Measurements from ENCODE around the gene CYP3A7. TPM values are rescaled to one million over a fixed set of nuclear protein-coding genes. Genes with fewer than 3 reads are reported as not detected.

The CYP3A7 gene
- total RNA-seq, 6 donors from 2014 or later, result 0.69 to 1.7 (median 1.1) TPM; not detected in 1

DNA sequence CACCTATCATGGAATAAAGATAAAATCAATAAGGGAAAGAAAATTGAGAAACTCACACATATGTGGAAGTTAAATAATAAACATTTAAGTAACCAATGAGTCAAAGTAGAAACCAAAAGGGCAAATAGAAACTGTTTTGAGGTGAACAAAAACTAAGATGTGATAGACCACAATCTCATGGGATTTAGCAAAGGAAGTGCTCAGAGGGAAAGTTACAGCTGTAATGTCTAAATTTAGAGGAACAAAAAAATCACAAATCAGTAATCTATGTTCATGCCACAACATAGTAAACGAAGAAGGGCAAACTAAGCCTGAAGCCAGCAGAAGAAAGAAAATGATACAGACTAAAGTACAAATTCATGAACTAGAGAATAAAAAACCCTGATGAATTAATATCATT, 32.7 kb upstream of the CYP3A7 start:
- 59 to 70% methylated on average over 1 of the region's 1 CpG for WGBS, 2 donors
- no peak overlapping the region for H3K4me3 ChIP-seq
- no peaks in the 10 kb centered on the region for H3K9me3 ChIP-seq
- no peaks in the 10 kb centered on the region for H3K36me3 ChIP-seq
- H3K4me1 ChIP-seq, result no peaks in the 10 kb centered on the region
- H3K27me3 ChIP-seq, result no peaks in the 10 kb centered on the region
- ATAC-seq (ENCODE audit: low FRiP score in 2 of 2) (no peak), DNase-seq (no peak)
- TF ChIP-seq, protein P1, sequence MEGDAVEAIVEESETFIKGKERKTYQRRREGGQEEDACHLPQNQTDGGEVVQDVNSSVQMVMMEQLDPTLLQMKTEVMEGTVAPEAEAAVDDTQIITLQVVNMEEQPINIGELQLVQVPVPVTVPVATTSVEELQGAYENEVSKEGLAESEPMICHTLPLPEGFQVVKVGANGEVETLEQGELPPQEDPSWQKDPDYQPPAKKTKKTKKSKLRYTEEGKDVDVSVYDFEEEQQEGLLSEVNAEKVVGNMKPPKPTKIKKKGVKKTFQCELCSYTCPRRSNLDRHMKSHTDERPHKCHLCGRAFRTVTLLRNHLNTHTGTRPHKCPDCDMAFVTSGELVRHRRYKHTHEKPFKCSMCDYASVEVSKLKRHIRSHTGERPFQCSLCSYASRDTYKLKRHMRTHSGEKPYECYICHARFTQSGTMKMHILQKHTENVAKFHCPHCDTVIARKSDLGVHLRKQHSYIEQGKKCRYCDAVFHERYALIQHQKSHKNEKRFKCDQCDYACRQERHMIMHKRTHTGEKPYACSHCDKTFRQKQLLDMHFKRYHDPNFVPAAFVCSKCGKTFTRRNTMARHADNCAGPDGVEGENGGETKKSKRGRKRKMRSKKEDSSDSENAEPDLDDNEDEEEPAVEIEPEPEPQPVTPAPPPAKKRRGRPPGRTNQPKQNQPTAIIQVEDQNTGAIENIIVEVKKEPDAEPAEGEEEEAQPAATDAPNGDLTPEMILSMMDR (IDR thresholded peaks at IDR 0.05), result no peak
- TF ChIP-seq POLR2AphosphoS5 (IDR thresholded peaks at IDR 0.05), result no peak
- no peak for TF ChIP-seq POLR2A (IDR thresholded peaks at IDR 0.05)
- TF ChIP-seq EP300 (IDR thresholded peaks at IDR 0.05), result no peak
- no peak overlapping the region for H3K27ac ChIP-seq

DNA sequence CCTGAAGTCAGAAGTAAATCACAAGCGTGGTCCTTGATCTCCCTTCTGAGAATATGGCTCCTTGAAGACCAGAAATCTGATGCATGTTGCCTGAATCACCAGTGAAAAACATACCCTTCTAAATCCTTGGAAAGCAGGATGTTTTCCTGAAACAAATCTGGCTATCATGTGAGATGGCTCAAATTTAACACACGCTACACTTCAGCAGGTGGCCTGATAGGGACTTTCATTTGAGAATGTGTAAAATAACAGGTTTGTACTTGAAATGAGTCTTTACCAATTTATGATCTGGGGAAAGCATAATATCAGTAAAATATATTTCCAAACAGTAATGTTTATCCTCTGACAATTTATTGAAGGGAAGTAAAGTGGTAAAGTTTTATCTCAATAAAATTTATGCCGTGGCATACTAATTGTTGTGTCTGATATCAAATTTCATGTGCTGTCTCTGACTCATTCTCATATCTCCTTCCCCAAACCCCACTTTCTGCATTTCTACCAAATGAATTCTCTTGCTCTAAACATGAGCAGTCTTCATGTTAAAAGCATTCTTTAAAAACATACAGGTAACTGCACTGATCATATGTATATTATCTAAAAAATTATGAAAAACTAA, 31.6 kb upstream of the CYP3A7 start:
- no peak for TF ChIP-seq POLR2AphosphoS5 (IDR thresholded peaks at IDR 0.05)
- no peak for TF ChIP-seq EP300 (IDR thresholded peaks at IDR 0.05)
- TF ChIP-seq POLR2A (IDR thresholded peaks at IDR 0.05), result no peak
- TF ChIP-seq, protein P1 (IDR thresholded peaks at IDR 0.05), result no peak
- no peak for DNase-seq
- no peak overlapping the region for H3K27ac ChIP-seq
- no peaks in the 10 kb centered on the region for H3K9me3 ChIP-seq
- H3K36me3 ChIP-seq, result no peaks in the 10 kb centered on the region
- H3K4me3 ChIP-seq, result no peak overlapping the region
- no peaks in the 10 kb centered on the region for H3K27me3 ChIP-seq
- 90 to 96% methylated on average over 3 of the region's 3 CpGs for WGBS, 2 donors
- ATAC-seq (ENCODE audit: low FRiP score in 2 of 2), result no peak
- H3K4me1 ChIP-seq, result no peaks in the 10 kb centered on the region

DNA sequence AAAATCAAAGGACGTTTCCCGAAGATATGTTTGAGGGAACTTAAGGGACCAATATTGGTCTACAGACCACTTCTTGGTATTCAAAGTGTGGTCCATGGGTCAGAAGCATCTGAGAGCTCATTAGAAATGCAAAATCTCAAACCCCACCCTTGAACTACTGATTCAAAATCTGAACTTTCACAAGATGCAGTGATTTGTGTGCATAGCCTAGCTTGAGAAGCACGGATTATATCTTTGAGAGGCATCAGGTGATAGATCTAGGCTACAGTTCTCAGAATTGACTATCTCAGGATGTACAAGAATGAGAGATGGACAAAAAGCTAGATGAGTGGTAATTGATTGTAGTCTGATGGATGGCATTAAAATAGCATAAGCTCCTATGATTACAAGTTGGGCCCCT, 29.5 kb upstream of the CYP3A7 start:
- 81 to 83% methylated on average over 3 of the region's 3 CpGs for WGBS, 2 donors
- no peak for TF ChIP-seq EP300 (IDR thresholded peaks at IDR 0.05)
- TF ChIP-seq POLR2AphosphoS5 (IDR thresholded peaks at IDR 0.05), result no peak
- no peak for TF ChIP-seq POLR2A (IDR thresholded peaks at IDR 0.05)
- TF ChIP-seq, protein P1 (IDR thresholded peaks at IDR 0.05), result no peak
- H3K4me3 ChIP-seq, result no peak overlapping the region
- no peak for ATAC-seq (ENCODE audit: low FRiP score in 2 of 2)
- H3K9me3 ChIP-seq, result no peaks in the 10 kb centered on the region
- H3K36me3 ChIP-seq, result no peaks in the 10 kb centered on the region
- DNase-seq, result no peak
- no peak overlapping the region for H3K27ac ChIP-seq
- no peaks in the 10 kb centered on the region for H3K4me1 ChIP-seq
- no peaks in the 10 kb centered on the region for H3K27me3 ChIP-seq

DNA sequence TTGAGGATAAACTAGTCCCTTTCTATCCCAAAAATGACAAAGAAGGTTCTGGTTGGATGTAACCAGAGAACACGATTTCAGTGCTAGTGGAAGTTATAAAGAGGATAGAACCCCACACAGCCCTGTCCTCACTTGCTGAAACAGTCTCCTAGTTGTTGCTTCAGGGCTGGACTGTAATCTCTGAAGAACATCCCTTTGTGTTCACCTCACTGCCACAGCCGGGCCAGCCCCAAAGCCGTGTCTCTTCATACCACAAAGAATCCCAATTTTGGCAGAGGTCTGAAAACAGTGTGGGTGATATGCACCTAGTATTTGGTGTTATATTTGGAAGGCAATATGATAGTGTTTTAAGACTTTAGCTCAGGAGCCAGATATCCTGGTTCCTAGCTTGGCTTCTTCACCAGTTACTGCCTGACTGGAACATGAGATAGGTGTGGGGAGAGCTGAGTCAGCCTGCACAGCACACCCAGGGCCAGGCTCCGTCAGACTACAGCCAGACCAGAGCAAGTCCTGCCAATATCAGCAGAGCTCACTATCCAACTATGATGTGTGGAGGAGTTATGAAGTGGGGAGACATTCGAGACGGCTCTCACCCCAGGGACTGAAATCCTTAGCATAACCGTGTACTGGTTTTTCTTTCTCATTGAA, 27.8 kb upstream of the CYP3A7 start:
- Histone ChIP-seq H3K4me3 (no peak overlapping the region), H3K27me3 (no peaks in the 10 kb centered on the region), H3K27ac (no peak overlapping the region), H3K9me3 (no peaks in the 10 kb centered on the region), H3K36me3 (no peaks in the 10 kb centered on the region), H3K4me1 (no peaks in the 10 kb centered on the region)
- DNase-seq (no peak), ATAC-seq (ENCODE audit: low FRiP score in 2 of 2) (peak; percentile 69 to 96)
- 76 to 81% methylated on average over 6 to 7 of the region's 7 CpGs for WGBS, 2 donors
- TF ChIP-seq POLR2AphosphoS5 (IDR thresholded peaks at IDR 0.05), result peak in 1 of 2 donors; percentile 36
- TF ChIP-seq, protein P1 (IDR thresholded peaks at IDR 0.05), result no peak

DNA sequence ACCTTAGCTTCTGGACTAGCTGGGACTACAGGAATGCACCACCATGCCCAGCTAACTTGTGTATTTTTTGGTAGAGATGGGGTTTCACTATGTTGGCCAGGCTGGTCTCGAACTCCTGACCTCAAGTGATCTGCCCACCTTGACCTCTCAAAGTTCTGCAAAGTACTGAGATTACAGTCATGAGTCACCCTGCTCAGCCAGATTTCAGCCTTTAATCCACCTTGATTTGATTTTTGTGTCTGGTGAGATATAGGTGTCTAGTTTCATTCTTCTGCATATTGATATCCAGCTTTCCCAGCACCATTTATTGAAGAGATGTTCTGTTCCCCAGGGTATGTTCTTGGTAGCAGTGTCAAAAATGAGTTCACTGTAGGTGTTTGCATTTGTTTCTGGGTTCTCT, 20.1 kb upstream of the CYP3A7 start:
- H3K27me3 ChIP-seq, result no peaks in the 10 kb centered on the region
- peaks cover 10 to 20% (median 12%) of the 10 kb centered on the region in 4 donors for H3K4me1 ChIP-seq
- DNase-seq (no peak), ATAC-seq (ENCODE audit: low FRiP score in 2 of 2) (no peak)
- no peak for TF ChIP-seq POLR2AphosphoS5 (IDR thresholded peaks at IDR 0.05)
- no peak for TF ChIP-seq POLR2A (IDR thresholded peaks at IDR 0.05)
- TF ChIP-seq EP300 (IDR thresholded peaks at IDR 0.05), result no peak
- TF ChIP-seq, protein P1 (IDR thresholded peaks at IDR 0.05), result no peak
- H3K36me3 ChIP-seq, result no peaks in the 10 kb centered on the region
- H3K27ac ChIP-seq, result no peak overlapping the region
- no peak overlapping the region for H3K4me3 ChIP-seq
- WGBS, 2 donors, result 88 to 96% methylated on average over 1 of the region's 1 CpG
- H3K9me3 ChIP-seq, result no peaks in the 10 kb centered on the region
